Ascending aorta (tissue), 2 donors: ENCODE results near the gene RALGAPA2. TPM values are rescaled to one million over a fixed set of nuclear protein-coding genes. Genes with fewer than 3 reads are reported as not detected.

ENCODE experiments used
- DNase-seq, 2 donors: peaks; one replicate each; pipeline ENCODE4 v3.0.0-alpha.2; 2019; ENCODE audit warnings: low spot score in 2 of 2
- H3K27ac ChIP-seq, 2 donors: fragments of 200-600 bp; sonication (generic); one replicate each; pipeline ENCODE4 v1.5.1; 2016 to 2017; ENCODE audit warnings: mild to moderate bottlenecking in 1 of 2
- H3K27me3 ChIP-seq: fragments of 200-600 bp; sonication (generic); one replicate; pipeline ENCODE4 v1.5.1; 2017
- H3K36me3 ChIP-seq, 2 donors: fragments of 200-600 bp; sonication (generic); one replicate each; pipeline ENCODE4 v1.5.1; 2016
- H3K4me1 ChIP-seq, 2 donors: fragments of 200-600 bp; sonication (generic); one replicate each; pipeline ENCODE4 v1.5.1; 2016 to 2017; ENCODE audit warnings: mild to moderate bottlenecking in 1 of 2
- H3K4me3 ChIP-seq, 2 donors: fragments of 200-600 bp; sonication (generic); one replicate each; pipeline ENCODE4 v1.5.1; 2016 to 2017; ENCODE audit warnings: mild to moderate bottlenecking in 1 of 2
- H3K9me3 ChIP-seq, 2 donors: fragments of 200-600 bp; sonication (generic); one replicate each; pipeline ENCODE4 v1.5.1; 2016
- intact Hi-C: fragments of 100-400 bp; cut with DNase I; formaldehyde crosslinking; loops from one replicate; pipeline ENCODE4 v1.15.1; 2023
- total RNA-seq: library from RNA; depleted of rRNA; stranded (reverse); fragments of >200 nt; gene quantifications from one replicate; pipeline ENCODE4 v1.1.0, GENCODE V29; 2016
- TF ChIP-seq, protein P1 (sequence below), 3 experiments: fragments of 200-600 bp in 2 of 3; fragments of 450-650 bp in 1 of 3; sonication (generic) in 2 of 3; IDR thresholded peaks; one replicate each; pipeline ENCODE4 v1.5.1; 2016 to 2019; ENCODE audit warnings: antibody characterized with exemption in 3 of 3, mild to moderate bottlenecking in 1 of 3, moderate library complexity in 1 of 3

Gene RALGAPA2
- total RNA-seq, 1 donor from 2014 or later: 68.9 TPM

- intact Hi-C loops: no loop called here
- Histone ChIP-seq H3K36me3 (no peaks in the 10 kb centered on the region), H3K27ac (no peak overlapping the region), H3K4me1 (no peaks in the 10 kb centered on the region), H3K9me3 (no peaks in the 10 kb centered on the region), H3K4me3 (no peak overlapping the region), H3K27me3 (no peaks in the 10 kb centered on the region)
- TF ChIP-seq, protein P1, sequence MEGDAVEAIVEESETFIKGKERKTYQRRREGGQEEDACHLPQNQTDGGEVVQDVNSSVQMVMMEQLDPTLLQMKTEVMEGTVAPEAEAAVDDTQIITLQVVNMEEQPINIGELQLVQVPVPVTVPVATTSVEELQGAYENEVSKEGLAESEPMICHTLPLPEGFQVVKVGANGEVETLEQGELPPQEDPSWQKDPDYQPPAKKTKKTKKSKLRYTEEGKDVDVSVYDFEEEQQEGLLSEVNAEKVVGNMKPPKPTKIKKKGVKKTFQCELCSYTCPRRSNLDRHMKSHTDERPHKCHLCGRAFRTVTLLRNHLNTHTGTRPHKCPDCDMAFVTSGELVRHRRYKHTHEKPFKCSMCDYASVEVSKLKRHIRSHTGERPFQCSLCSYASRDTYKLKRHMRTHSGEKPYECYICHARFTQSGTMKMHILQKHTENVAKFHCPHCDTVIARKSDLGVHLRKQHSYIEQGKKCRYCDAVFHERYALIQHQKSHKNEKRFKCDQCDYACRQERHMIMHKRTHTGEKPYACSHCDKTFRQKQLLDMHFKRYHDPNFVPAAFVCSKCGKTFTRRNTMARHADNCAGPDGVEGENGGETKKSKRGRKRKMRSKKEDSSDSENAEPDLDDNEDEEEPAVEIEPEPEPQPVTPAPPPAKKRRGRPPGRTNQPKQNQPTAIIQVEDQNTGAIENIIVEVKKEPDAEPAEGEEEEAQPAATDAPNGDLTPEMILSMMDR (IDR thresholded peaks at IDR 0.05): no peak
- DNase-seq: no peak
Observed at GRCh38 chr20:20412750-20413149, 299.7 kb downstream of the RALGAPA2 start.

DNA sequence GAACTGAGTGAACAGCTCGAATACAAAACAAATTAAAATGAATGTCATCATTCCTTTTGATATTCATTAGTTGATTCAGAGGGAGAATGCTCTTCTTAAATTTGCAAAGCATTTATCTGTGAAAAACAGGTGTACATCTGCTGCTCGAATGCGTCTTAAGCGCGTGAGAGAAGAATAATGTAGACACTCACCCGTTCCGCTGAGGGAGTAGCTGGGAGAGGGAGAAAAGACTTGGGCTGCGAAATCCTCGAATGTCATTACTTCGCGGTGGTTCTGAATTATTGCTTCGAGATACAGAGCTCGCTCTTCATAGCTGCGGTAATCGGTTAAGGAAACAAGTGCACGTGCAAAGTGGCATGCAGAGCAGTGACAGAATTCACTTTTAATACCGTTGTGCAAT is 300.6 kb downstream of the RALGAPA2 start:
- DNase-seq: no peak
- TF ChIP-seq, protein P1 (IDR thresholded peaks at IDR 0.05): no peak
- intact Hi-C loops: no loop called here
- no peak overlapping the region for H3K27ac ChIP-seq
- H3K9me3 ChIP-seq: no peaks in the 10 kb centered on the region
- H3K4me3 ChIP-seq: no peak overlapping the region
- H3K36me3 ChIP-seq: no peaks in the 10 kb centered on the region
- no peaks in the 10 kb centered on the region for H3K4me1 ChIP-seq
- no peaks in the 10 kb centered on the region for H3K27me3 ChIP-seq

DNA sequence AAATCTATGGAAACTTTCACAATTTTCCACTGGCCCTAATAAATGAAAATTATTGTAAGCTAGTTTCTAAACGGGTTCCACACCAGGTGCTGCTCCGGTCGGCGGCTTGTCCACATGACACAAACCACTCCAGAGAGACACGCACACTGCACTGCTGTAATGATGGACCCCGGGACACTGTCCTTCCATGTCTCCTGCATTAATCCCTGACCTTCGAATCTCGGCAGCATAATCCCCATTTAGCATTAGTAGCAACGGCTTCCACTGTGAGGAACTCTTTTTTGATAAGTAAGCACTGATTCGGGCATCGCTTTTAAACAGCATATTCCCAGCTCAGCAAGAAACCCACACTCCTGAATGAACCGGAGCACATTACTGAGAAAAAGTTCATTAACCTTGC is 301.0 kb downstream of the RALGAPA2 start:
- TF ChIP-seq, protein P1 (IDR thresholded peaks at IDR 0.05): no peak
- H3K4me3 ChIP-seq: no peak overlapping the region
- H3K9me3 ChIP-seq: no peaks in the 10 kb centered on the region
- no peaks in the 10 kb centered on the region for H3K4me1 ChIP-seq
- H3K27ac ChIP-seq: no peak overlapping the region
- no peaks in the 10 kb centered on the region for H3K27me3 ChIP-seq
- DNase-seq: no peak
- no peaks in the 10 kb centered on the region for H3K36me3 ChIP-seq
- intact Hi-C loops: no loop called here

GRCh38 chr20:20410678-20411077 is 301.8 kb downstream of the RALGAPA2 start:
- TF ChIP-seq, protein P1 (IDR thresholded peaks at IDR 0.05): no peak
- intact Hi-C loops: no loop called here
- Histone ChIP-seq H3K27me3 (no peaks in the 10 kb centered on the region), H3K36me3 (no peaks in the 10 kb centered on the region), H3K27ac (no peak overlapping the region), H3K9me3 (no peaks in the 10 kb centered on the region), H3K4me3 (no peak overlapping the region), H3K4me1 (no peaks in the 10 kb centered on the region)
- no peak for DNase-seq

DNA sequence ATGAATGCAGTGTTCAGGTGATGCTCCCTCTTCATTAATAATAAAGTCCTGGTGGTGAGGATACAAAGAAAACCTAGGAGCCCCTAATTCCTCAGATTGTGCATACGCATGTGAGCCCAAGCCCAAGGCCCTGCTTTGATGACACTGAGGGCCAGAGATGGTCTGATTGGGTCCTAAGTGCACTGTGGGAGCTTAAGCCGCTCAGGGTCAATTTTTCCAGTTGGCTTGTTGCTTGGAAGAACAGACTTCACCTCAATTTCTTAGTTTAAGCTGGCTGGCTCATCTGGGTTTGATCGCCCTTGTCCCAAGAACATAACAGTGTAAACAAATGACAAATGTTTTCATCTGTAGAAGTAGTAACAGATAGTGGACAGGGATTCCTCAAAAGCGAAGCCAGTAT is 303.1 kb downstream of the RALGAPA2 start:
- intact Hi-C loops: no loop called here
- TF ChIP-seq, protein P1 (IDR thresholded peaks at IDR 0.05): no peak
- no peak for DNase-seq

More for the DNA sequence above, 303.1 kb downstream of the RALGAPA2 start:
- Histone ChIP-seq H3K4me3 (no peak overlapping the region), H3K9me3 (no peaks in the 10 kb centered on the region), H3K27ac (no peak overlapping the region), H3K36me3 (no peaks in the 10 kb centered on the region), H3K27me3 (no peaks in the 10 kb centered on the region), H3K4me1 (no peaks in the 10 kb centered on the region)
